Measurements from ENCODE around the gene L1CAM.

The L1CAM gene

GRCh38 chrX:153885968-153886903, at the start of gene L1CAM:
L1CAM (minus strand) TSS chrX:153886173; CDS start chrX:153875836, 10,337 bp downstream.
- peak within 1 kb of the TSS; percentile 46 for H3K4me3 ChIP-seq (ENCODE audit: low read depth, low read length)
- H3K4me1 ChIP-seq (ENCODE audit: control insufficient read depth, insufficient read depth, low read length) = peaks cover 2% of the 10 kb centered on the region
- H3K36me3 ChIP-seq (ENCODE audit: control insufficient read depth, insufficient read depth, low read length) = no peaks in the 10 kb centered on the region
- H3K9me3 ChIP-seq (ENCODE audit: control insufficient read depth, insufficient read depth, low read length) = no peaks in the 10 kb centered on the region
- no peak within 1 kb of the TSS for H3K9ac ChIP-seq (ENCODE audit: low read depth, low read length)
- peaks cover 7% of the 10 kb centered on the region for H3K27me3 ChIP-seq (ENCODE audit: control insufficient read depth, insufficient read depth, low read length)

GRCh38 chrX:153935326-153935851, 49.4 kb upstream of the L1CAM start:
- no peak overlapping the region for H3K9ac ChIP-seq (ENCODE audit: low read depth, low read length)
- H3K4me1 ChIP-seq (ENCODE audit: control insufficient read depth, insufficient read depth, low read length) = no peaks in the 10 kb centered on the region
- H3K4me3 ChIP-seq (ENCODE audit: low read depth, low read length) = peak overlapping the region; percentile 46
- no peaks in the 10 kb centered on the region for H3K27me3 ChIP-seq (ENCODE audit: control insufficient read depth, insufficient read depth, low read length)
- H3K9me3 ChIP-seq (ENCODE audit: control insufficient read depth, insufficient read depth, low read length) = no peaks in the 10 kb centered on the region
- H3K36me3 ChIP-seq (ENCODE audit: control insufficient read depth, insufficient read depth, low read length) = peaks cover 16% of the 10 kb centered on the region

GRCh38 chrX:153934762-153935325, 48.9 kb upstream of the L1CAM start, which contains the start of gene NAA10:
NAA10 (minus strand) TSS chrX:153935037; CDS start chrX:153934904, 133 bp downstream.
- Histone ChIP-seq H3K4me3 (ENCODE audit: low read depth, low read length) (peak within 1 kb of the TSS; percentile 64), H3K4me1 (ENCODE audit: control insufficient read depth, insufficient read depth, low read length) (no peaks in the 10 kb centered on the region), H3K9ac (ENCODE audit: low read depth, low read length) (peak within 1 kb of the TSS; percentile 47), H3K36me3 (ENCODE audit: control insufficient read depth, insufficient read depth, low read length) (peaks cover 21% of the 10 kb centered on the region), H3K9me3 (ENCODE audit: control insufficient read depth, insufficient read depth, low read length) (no peaks in the 10 kb centered on the region), H3K27me3 (ENCODE audit: control insufficient read depth, insufficient read depth, low read length) (no peaks in the 10 kb centered on the region)

- Histone ChIP-seq H3K4me3 (ENCODE audit: low read depth, low read length) (peak overlapping the region; percentile 64), H3K27me3 (ENCODE audit: control insufficient read depth, insufficient read depth, low read length) (no peaks in the 10 kb centered on the region), H3K4me1 (ENCODE audit: control insufficient read depth, insufficient read depth, low read length) (no peaks in the 10 kb centered on the region), H3K9me3 (ENCODE audit: control insufficient read depth, insufficient read depth, low read length) (no peaks in the 10 kb centered on the region), H3K9ac (ENCODE audit: low read depth, low read length) (peak overlapping the region; percentile 47), H3K36me3 (ENCODE audit: control insufficient read depth, insufficient read depth, low read length) (peaks cover 24% of the 10 kb centered on the region)
Observed at GRCh38 chrX:153934148-153934761, 48.3 kb upstream of the L1CAM start.

- Histone ChIP-seq H3K27me3 (ENCODE audit: control insufficient read depth, insufficient read depth, low read length) (no peaks in the 10 kb centered on the region), H3K4me3 (ENCODE audit: low read depth, low read length) (peak overlapping the region; percentile 64), H3K36me3 (ENCODE audit: control insufficient read depth, insufficient read depth, low read length) (peaks cover 24% of the 10 kb centered on the region), H3K9me3 (ENCODE audit: control insufficient read depth, insufficient read depth, low read length) (no peaks in the 10 kb centered on the region), H3K9ac (ENCODE audit: low read depth, low read length) (no peak overlapping the region), H3K4me1 (ENCODE audit: control insufficient read depth, insufficient read depth, low read length) (no peaks in the 10 kb centered on the region)
Observed at GRCh38 chrX:153933748-153934147, 47.8 kb upstream of the L1CAM start.

- no peak overlapping the region for H3K9ac ChIP-seq (ENCODE audit: low read depth, low read length)
- H3K4me1 ChIP-seq (ENCODE audit: control insufficient read depth, insufficient read depth, low read length) = no peaks in the 10 kb centered on the region
- H3K27me3 ChIP-seq (ENCODE audit: control insufficient read depth, insufficient read depth, low read length) = no peaks in the 10 kb centered on the region
- peaks cover 24% of the 10 kb centered on the region for H3K36me3 ChIP-seq (ENCODE audit: control insufficient read depth, insufficient read depth, low read length)
- no peak overlapping the region for H3K4me3 ChIP-seq (ENCODE audit: low read depth, low read length)
- H3K9me3 ChIP-seq (ENCODE audit: control insufficient read depth, insufficient read depth, low read length) = no peaks in the 10 kb centered on the region
Observed at GRCh38 chrX:153932220-153932915, 46.4 kb upstream of the L1CAM start.

GRCh38 chrX:153931748-153932147, 45.8 kb upstream of the L1CAM start:
- Histone ChIP-seq H3K4me1 (ENCODE audit: control insufficient read depth, insufficient read depth, low read length) (no peaks in the 10 kb centered on the region), H3K9me3 (ENCODE audit: control insufficient read depth, insufficient read depth, low read length) (no peaks in the 10 kb centered on the region), H3K27me3 (ENCODE audit: control insufficient read depth, insufficient read depth, low read length) (no peaks in the 10 kb centered on the region), H3K4me3 (ENCODE audit: low read depth, low read length) (no peak overlapping the region), H3K9ac (ENCODE audit: low read depth, low read length) (no peak overlapping the region), H3K36me3 (ENCODE audit: control insufficient read depth, insufficient read depth, low read length) (peaks cover 24% of the 10 kb centered on the region)

GRCh38 chrX:153931151-153931550, 45.2 kb upstream of the L1CAM start:
- no peaks in the 10 kb centered on the region for H3K9me3 ChIP-seq (ENCODE audit: control insufficient read depth, insufficient read depth, low read length)
- no peak overlapping the region for H3K4me3 ChIP-seq (ENCODE audit: low read depth, low read length)
- no peak overlapping the region for H3K9ac ChIP-seq (ENCODE audit: low read depth, low read length)
- H3K27me3 ChIP-seq (ENCODE audit: control insufficient read depth, insufficient read depth, low read length) = no peaks in the 10 kb centered on the region
- H3K4me1 ChIP-seq (ENCODE audit: control insufficient read depth, insufficient read depth, low read length) = no peaks in the 10 kb centered on the region
- peaks cover 24% of the 10 kb centered on the region for H3K36me3 ChIP-seq (ENCODE audit: control insufficient read depth, insufficient read depth, low read length)

- no peaks in the 10 kb centered on the region for H3K27me3 ChIP-seq (ENCODE audit: control insufficient read depth, insufficient read depth, low read length)
- H3K9ac ChIP-seq (ENCODE audit: low read depth, low read length) = no peak overlapping the region
- no peaks in the 10 kb centered on the region for H3K9me3 ChIP-seq (ENCODE audit: control insufficient read depth, insufficient read depth, low read length)
- no peak overlapping the region for H3K4me3 ChIP-seq (ENCODE audit: low read depth, low read length)
- no peaks in the 10 kb centered on the region for H3K4me1 ChIP-seq (ENCODE audit: control insufficient read depth, insufficient read depth, low read length)
- peaks cover 24% of the 10 kb centered on the region for H3K36me3 ChIP-seq (ENCODE audit: control insufficient read depth, insufficient read depth, low read length)
Observed at GRCh38 chrX:153930011-153930910, 44.3 kb upstream of the L1CAM start.

- no peak overlapping the region for H3K9ac ChIP-seq (ENCODE audit: low read depth, low read length)
- no peaks in the 10 kb centered on the region for H3K27me3 ChIP-seq (ENCODE audit: control insufficient read depth, insufficient read depth, low read length)
- H3K4me3 ChIP-seq (ENCODE audit: low read depth, low read length) = no peak overlapping the region
- no peaks in the 10 kb centered on the region for H3K4me1 ChIP-seq (ENCODE audit: control insufficient read depth, insufficient read depth, low read length)
- peaks cover 24% of the 10 kb centered on the region for H3K36me3 ChIP-seq (ENCODE audit: control insufficient read depth, insufficient read depth, low read length)
- H3K9me3 ChIP-seq (ENCODE audit: control insufficient read depth, insufficient read depth, low read length) = no peaks in the 10 kb centered on the region
Observed at GRCh38 chrX:153929576-153929975, 43.6 kb upstream of the L1CAM start.
